Fibroblast of the aortic adventitia (primary cell): Measurements from ENCODE around the gene RFC5. TPM values are rescaled to one million over a fixed set of nuclear protein-coding genes. Genes with fewer than 3 reads are reported as not detected.

Experiments used
- DNase-seq: peaks from one replicate; pipeline ENCODE4 v3.0.0-alpha.2; 2010; ENCODE audit warnings: low read depth
- H3K4me3 ChIP-seq: 2 replicates; pipeline ENCODE4 v1.5.1; 2011; ENCODE audit warnings: low read depth, mild to moderate bottlenecking, control low read depth, low read length, moderate library complexity
- CTCF ChIP-seq: IDR thresholded peaks from 2 replicates; pipeline ENCODE4 v1.5.1; 2011; ENCODE audit warnings: mild to moderate bottlenecking, low read length, control low read depth, inconsistent platforms; ENCODE audit not compliant: insufficient read depth
- total RNA-seq: library from RNA; depleted of rRNA; stranded (reverse); fragments of >200 nt; gene quantifications from 2 replicates; pipeline ENCODE4 v1.2.3, GENCODE V29; 2012; ENCODE audit warnings: low replicate concordance

Gene RFC5
- total RNA-seq, 1 donor = 26.2 TPM

GRCh38 chr12:118055865-118056773 lies 39.6 kb downstream of the RFC5 start:
- no peak for TF ChIP-seq CTCF
- DNase-seq = no peak
- no peak overlapping the region for H3K4me3 ChIP-seq

- no peak overlapping the region for H3K4me3 ChIP-seq
- DNase-seq = no peak
- TF ChIP-seq CTCF = no peak
These were observed 41.7 kb downstream of the RFC5 start for GRCh38 chr12:118058227-118058626.

- H3K4me3 ChIP-seq = no peak overlapping the region
- no peak for TF ChIP-seq CTCF
- DNase-seq = no peak
These were observed 42.4 kb downstream of the RFC5 start for GRCh38 chr12:118058881-118059280.

GRCh38 chr12:118059341-118060191 lies 43.1 kb downstream of the RFC5 start:
- no peak for TF ChIP-seq CTCF
- peak; percentile 78 for DNase-seq

GRCh38 chr12:118060301-118061010 lies 44.0 kb downstream of the RFC5 start:
- DNase-seq = no peak
- H3K4me3 ChIP-seq = peak overlapping the region; percentile 72
- TF ChIP-seq CTCF = no peak

More at GRCh38 chr12:118059341-118060191, 43.1 kb downstream of the RFC5 start:
- peak overlapping the region; percentile 72 for H3K4me3 ChIP-seq
